Mammary epithelial cell (primary cell): Measurements from ENCODE around the gene NUP210.

Source experiments
- EZH2 ChIP-seq: IDR thresholded peaks from 2 replicates; pipeline ENCODE4 v1.6.1; 2012; ENCODE audit warnings: low read length, inconsistent platforms, borderline replicate concordance
- TF ChIP-seq, protein P1 (sequence below), 2 donors: IDR thresholded peaks in 1 of 2; conservative IDR thresholded peaks in 1 of 2; 2 replicates each; pipeline ENCODE4 v1.5.1; 2011 to 2012; ENCODE audit warnings: inconsistent platforms in 2 of 2, low read length in 2 of 2, mild to moderate bottlenecking in 2 of 2, control low read depth in 1 of 2, low read depth in 1 of 2; ENCODE audit not compliant: insufficient read depth in 1 of 2; ENCODE audit errors: extremely low read depth in 1 of 2

GRCh38 chr3:13316603-13317002 is 103.5 kb downstream of the NUP210 start:
- no peak for TF ChIP-seq EZH2
- TF ChIP-seq, protein P1, sequence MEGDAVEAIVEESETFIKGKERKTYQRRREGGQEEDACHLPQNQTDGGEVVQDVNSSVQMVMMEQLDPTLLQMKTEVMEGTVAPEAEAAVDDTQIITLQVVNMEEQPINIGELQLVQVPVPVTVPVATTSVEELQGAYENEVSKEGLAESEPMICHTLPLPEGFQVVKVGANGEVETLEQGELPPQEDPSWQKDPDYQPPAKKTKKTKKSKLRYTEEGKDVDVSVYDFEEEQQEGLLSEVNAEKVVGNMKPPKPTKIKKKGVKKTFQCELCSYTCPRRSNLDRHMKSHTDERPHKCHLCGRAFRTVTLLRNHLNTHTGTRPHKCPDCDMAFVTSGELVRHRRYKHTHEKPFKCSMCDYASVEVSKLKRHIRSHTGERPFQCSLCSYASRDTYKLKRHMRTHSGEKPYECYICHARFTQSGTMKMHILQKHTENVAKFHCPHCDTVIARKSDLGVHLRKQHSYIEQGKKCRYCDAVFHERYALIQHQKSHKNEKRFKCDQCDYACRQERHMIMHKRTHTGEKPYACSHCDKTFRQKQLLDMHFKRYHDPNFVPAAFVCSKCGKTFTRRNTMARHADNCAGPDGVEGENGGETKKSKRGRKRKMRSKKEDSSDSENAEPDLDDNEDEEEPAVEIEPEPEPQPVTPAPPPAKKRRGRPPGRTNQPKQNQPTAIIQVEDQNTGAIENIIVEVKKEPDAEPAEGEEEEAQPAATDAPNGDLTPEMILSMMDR (conservative IDR thresholded peaks at IDR 0.05 in 1 of 2, IDR thresholded peaks at IDR 0.05 in 1 of 2; ENCODE audit: extremely low read depth in 1 of 2, insufficient read depth in 1 of 2, low read depth in 1 of 2, low read length in 2 of 2) = no peak
